LHCN-M2 (cell line): ENCODE measurements around the gene C1QL2. TPM values are rescaled to one million over a fixed set of nuclear protein-coding genes. Genes with fewer than 3 reads are reported as not detected.

Source experiments
- DNase-seq: peaks from one replicate; pipeline ENCODE4 v3.0.0-alpha.2; 2012; ENCODE audit warnings: low read depth
- total RNA-seq: library from RNA; depleted of rRNA; stranded (reverse); fragments of >200 nt; gene quantifications from 2 replicates; pipeline ENCODE4 v1.2.3, GENCODE V29; 2014

Gene C1QL2
- total RNA-seq, 1 experiment from 2014 or later, result not detected

DNA sequence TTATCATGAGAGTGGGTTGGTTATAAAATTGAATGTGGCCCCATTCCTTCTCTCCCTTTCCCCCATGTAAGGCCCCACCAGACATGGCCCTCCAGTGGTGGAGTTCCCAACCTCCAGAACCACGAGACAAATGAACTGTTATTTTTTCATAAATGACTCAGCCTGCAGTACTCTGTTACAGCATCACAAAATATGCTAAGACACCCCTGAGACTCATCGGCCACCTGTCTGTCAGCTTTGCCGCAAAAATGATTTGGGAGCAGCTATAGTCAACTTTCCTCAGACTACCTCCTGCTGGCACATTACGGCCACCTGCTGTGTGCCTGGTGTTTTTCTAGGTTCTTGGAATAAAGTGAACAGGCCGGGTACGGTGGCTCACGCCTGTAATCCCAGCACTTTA is 21.4 kb upstream of the C1QL2 start:
- DNase-seq, result peak; percentile 95

DNA sequence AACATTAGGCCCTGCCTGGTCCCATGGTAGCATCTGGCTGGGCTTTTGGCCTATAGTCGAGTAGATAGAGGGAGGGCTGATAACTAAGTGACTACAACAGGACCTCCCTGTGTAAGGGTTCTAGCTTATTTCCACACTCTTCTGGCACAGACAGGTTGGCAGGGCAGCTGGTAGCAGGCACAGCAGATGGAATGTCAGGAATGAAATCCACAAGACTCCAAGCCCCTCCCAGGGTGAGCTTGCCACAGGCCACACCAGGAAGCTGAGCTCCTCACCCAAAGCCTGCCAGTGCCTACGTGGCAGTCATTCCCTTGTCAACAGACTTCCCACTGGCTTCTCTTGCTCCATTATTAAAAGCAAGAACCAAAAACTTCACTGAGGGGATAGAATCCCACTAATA is 20.7 kb upstream of the C1QL2 start:
- peak; percentile 90 for DNase-seq

DNA sequence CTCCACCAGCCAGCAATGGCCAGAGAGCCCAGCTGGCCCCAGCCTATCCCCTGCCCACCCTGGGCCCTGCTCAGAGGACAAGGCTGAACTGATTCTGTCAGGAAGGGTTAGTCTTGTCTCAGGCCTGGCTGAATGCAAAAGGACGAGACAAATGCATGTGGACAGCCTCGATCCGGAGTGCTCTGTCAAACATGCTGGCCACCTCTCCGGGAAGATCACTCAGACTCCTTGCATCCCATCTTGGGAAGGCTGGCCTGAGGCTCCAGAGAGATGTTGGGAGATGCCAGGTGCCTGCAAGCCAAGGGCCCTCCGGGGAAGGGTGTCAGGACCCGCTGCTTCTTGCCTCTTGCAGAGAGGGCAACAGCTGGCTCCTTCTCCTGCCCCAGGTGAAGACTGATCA is 20.2 kb upstream of the C1QL2 start:
- DNase-seq, result no peak

DNA sequence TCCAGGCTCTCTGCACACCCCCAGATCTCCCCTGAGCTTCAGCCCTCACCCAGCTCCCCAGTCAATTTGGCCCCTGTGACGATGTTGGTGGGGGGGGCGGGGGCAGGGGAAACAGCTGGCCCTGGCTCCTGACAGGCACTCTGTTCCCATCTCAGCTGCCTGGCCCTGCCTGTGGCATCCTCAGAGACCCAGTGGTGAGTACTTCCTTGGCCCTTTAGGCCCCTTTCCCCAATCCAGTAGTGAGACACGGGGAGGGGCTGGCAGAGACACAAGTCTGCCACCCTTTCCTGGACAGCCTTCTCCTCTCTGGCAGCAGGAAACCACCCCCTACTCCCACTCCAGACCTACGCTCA is 19.3 kb upstream of the C1QL2 start:
- no peak for DNase-seq

DNA sequence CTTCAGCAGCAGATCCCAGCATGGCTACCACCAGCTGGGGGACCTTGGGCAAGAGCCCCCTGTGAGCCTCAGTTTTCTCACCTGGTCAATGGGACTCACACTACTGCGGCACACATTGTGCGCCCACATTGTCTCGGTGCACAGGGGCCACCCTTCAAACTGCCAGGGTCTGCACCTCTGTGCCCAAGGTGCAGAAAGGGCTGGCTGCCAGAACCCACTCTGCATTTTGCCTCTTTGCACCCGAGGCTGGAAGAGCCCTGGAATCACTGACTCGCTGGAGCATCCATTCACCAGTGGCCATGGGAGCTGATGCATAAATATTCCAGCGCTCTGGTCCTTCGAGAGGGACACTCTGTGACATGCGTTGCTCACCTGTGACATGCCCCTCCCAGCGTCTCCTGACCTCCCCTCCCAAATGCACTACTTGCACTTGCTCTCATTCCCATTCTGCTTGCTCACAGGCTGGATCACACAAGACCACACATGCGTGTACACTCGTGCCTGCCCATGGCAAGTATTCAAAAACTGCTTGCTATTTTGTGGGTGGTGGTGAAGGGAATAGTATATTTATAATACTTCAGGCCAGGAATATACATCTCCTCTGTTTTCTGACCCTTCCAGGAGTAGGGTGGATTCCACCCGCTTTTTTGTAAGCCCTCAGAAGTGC is 18.8 kb upstream of the C1QL2 start:
- DNase-seq, result no peak

DNA sequence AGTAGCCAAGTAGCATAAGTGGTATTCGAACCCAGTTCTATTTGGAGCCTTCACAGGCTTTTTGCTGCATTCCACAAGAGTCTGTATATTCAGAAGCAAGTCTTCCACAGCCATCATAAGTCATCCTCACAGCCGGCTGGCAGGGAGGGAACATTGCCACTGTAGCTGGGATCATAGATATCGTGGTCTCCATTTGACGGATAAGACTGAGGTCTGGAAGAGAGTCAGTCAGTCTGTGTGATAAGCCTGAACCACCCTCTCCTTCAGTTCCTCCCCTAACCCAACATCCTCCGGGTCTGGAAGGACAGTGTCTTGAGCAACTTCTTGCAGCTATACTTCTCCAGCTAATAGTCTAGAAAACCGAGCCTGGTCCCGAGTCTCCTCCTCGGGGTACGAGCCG is 17.0 kb upstream of the C1QL2 start:
- DNase-seq, result no peak

DNA sequence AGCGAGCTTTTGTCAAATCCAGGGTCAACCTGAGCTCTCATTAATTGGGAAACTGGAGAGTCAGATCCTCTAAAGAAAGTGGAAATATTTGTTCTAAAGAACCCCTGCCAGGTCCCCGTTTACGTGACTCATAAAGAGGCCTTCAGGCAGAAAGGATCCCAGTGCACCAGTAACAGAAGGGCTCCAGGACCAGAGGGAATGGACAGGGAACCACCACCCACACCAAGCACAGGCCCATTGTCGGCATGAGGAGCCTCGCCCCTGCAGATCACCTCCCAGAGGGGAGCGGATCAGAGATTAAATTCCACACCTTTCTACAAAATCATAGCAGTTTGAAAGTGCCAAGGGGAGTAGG is 16.4 kb upstream of the C1QL2 start:
- DNase-seq, result no peak

DNA sequence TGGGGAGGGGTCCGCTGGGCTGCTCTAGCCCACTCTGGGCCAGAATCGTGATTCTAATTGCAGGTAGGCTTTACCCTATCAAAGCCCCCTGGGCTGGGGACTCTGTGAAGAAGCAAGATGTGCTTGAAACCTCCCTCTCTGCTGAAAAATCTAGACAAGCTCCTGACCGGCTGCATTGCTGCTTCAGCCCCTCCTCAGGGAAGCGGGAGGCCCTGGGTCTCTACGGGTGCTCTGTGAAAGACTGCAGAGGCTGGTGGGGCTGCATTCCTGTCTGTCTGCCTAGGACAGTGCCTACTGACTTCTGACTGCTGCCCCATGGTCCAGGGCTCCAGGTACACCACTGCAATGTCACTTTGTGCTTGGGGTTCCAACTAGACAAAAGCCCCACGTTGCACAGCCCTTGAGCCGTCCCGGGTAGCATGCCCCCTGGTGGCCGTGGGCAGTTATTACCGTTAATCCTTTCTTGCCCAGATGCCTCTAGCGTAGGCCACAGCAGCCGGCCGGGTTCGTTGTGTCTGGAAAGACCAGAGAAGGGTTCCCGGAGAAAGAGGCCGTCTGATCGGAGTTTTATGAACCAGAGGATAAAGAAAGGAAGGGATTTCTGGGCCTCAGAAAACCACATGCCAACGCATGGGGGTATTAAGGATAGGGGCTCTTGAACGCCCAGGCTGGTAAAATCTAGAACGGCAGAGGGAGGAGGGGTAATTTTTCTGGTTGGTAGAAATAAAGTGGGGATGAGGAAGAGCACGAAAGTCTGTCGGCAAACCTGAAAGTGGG is 15.9 kb upstream of the C1QL2 start:
- DNase-seq, result peak; percentile 27

DNA sequence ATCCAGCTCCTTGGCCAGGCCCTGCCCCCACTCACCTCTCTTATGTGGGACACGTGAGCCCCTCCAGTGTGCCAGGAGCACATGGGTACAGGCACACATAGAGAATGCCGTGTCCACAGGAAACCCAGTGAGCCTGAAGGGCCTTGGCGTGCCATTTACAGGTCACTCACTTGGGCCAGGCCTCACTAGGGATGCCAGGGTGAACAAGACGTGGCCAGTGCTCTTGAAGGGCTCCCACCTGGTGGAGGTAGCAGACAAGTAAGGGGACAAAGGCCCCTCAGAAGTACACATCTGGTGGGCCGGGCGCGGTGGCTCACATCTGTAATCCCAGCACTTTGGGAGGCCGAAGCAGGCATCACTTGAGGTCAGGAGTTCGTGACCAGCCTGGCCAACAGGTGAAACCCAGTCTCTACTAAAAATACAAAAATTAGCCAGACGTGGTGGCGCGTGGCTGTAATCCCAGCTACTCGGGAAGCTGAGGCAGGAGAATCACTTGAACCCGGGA is 15.1 kb upstream of the C1QL2 start:
- DNase-seq, result no peak

DNA sequence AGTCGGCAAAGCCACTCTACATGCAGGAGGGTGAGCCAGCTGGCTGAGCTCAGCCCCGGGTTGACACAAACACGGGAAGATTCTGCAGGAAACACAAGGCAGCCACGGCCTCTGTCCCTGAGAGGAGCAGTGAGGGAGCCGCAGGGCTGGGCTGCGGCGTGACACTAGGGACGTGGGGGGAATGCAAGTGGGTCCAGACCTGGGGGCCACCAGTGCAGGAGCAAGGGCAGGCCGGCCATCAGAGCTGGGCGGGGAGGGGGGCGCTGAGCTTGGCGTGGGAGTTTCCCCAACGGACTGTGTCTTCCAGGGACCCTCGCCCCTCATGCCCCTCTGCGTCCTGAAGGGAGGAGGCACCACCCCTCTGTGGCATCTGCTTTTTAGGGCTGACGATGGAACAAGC is 12.0 kb upstream of the C1QL2 start:
- DNase-seq, result no peak

DNA sequence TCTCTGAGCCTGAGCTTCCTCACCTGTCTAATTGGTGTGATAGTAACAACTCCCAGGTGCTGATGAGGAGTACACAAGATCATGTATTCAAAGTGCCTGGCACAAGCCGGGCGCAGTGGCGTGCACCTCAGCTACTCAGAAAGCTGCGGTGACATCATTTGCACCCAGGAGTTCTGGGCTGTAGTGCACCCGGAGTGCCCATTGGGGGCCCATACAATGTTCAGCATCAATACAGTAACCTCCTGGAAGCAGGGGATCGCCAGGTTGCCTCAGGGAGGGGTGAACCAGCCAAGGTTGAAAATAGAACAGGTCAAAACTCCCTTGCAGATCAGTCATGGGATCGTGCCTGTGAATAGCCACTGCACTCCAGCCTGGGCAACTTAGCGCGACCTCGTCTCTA is 11.2 kb upstream of the C1QL2 start:
- no peak for DNase-seq

DNA sequence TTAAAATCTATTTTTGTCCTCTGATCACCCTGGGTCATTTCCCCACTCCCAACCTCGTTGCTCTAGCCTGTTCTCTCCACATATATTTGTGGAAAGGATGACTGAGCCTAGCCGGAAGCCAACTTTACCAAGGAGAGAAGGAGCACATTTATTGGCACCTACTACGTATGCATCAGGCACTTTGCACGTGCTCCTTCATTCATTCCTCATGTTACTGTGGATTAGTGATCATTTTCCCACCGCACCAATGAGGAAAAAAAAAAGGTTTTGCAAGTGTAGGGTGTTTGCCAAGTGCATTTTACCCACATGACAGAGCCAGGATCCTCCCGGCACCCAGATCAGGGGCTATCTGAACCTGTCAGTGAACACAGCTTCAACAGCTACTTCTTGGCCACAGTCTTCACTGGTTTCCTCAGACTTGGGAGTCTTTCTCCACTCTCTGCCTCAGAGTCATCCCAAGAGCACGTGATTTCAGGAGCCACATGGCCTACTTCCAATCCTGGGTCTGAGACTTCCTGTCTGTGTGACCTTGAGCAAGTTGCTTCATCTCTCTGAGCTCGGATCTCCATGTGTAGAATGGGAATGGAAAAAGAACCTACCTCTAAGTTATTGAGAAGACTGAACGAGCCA is 1.9 kb upstream of the C1QL2 start:
- no peak for DNase-seq

DNA sequence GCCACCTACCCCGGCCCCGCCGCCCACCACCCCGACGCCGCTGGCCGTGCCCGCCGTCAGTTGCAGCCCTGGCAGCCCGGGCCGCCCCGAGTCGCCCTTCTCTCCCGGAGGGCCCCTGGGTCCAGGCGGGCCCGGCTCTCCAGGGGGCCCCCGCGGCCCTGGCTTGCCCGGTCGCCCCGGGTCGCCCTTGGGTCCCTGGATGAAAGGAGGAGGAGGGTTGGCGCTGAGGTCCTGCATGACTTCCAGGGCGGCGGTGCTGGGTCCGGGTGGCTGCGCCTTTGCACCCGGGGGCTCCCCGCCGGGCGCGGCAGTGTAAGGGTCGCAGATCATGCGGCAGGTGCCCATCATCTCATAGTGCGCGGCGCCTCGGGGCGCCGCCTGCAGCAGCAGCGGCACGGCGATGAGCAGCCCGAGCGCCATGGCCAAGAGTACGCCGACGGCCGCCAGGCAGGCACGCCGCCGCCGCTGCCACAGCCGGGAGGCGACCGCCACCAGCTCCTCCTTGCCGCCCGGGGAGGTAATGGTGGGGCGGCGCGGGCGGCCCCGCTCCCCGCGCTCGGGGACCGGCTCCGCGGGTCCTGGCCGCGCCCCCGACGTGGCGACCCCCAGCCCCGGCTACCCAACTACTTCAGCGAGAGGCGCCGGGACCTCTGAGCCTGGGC is 570 bp downstream of the C1QL2 start:
- DNase-seq, result no peak

DNA sequence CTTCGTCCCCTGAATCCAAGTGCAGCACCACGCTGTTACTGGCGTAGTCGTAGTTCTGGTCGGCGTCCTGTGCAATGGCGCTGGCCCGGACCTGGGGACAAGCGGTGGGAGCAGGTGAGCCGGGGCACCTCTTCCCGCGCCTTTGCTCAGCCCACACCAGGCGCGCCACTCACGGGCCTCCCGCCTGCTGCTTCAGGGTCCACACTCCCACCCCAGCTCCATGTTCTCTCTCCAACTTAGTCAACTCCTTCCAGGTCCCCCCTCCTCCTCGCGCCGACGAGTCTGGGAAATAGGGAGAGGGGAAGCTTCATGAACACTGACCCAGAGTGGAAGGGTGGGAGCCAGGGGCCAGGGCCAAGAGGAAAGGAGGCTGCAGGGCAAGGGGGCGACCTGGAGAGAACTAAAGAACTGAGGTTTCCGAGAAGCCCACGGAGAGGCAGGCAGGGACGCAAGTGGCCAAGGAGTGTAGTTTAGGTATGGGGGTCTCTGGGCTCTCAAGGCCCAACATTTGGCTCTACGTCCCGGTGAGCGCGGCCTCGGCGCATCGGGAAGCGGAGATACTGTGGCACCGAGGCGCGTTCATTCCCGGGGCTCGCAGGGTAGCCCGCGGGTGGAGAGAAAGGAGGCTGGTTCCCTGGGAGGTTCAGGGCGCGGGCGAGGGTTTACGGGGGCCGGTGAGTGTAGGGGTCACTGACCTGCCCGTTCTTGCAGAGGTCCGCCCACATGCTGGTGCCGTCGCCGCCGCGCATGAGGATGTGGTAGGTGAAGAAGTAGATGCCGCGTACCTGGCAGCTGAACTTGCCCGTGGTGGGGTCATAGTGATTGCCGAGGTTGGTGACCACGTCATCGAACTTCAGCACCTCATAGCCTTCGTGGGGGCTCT is 1.4 kb downstream of the C1QL2 start:
- DNase-seq, result no peak

DNA sequence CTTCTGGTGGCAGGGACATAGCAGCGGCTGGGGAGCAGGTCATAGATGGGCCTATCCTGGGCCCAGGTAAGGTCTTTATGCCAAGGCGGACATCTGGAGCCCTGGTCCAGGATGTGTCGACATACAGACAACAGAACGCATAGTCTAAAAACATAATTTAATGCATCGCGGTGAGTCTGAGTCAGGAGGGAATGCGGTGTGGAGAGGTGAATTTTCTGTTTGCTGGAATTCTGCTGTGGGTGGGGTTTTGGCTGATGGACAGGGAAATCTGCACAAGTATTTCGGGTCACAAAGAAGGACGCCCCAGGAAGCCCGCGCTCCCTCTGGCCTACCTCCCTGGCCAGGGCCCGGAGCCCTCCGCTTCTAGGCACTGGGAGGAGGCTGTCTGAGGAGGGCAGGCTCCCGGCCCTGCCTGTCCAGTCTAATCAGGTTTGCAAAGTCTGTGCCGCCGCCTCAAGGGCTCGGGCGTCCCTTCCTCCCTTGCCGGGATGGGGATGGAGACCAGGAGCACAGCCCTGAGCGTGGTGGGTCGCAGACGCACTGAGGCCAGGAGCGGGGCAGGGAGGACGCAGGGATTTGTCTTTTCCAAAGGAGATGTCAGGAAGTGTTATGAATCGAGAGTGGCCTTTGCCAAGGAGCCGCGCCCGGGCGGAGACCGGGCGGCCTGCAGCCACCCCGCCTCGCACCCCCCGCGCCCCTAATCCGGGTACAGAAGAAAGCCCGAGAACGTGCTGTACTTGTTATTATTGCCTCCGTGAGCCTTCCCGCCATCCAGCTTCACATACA is 2.3 kb downstream of the C1QL2 start:
- no peak for DNase-seq

DNA sequence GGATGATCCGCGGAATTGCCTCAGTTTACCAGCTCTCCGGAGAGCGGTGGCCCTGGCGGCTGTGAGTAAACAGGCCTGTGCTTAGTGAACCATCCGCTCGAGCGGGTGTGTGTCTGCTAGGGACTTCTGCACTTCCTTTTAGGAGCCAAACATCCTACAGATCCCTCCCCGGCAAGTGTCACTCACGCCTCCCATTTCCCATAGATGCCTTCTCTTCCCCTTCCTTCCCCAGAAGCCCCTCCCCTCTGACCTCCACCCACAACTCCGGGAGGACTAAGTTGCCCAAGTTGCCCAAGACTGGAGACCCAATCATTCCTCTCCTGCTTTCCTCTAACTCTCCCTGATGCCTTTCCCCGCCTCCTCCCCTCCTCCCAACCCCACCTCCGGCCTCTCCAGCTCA is 2.9 kb downstream of the C1QL2 start:
- DNase-seq, result no peak

DNA sequence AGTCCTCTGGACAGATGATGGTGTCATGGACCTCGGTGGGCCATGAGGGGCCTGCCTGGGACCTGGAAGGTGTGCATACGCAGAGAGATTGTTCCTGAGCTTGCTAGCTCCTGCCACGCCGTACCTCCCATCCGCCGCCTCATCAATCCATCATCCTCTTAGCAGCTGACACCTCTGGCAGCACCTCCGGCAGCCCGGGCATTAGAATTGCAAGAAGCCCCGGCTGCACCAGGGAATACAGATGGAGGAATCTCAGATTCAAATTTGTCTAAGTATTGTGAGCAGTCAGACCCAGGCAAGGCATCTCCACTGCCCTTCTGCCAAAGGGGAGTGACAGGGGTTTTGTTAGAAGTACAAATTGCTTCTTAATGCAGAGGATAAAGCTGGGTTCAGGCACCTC is 4.5 kb downstream of the C1QL2 start:
- DNase-seq, result no peak

DNA sequence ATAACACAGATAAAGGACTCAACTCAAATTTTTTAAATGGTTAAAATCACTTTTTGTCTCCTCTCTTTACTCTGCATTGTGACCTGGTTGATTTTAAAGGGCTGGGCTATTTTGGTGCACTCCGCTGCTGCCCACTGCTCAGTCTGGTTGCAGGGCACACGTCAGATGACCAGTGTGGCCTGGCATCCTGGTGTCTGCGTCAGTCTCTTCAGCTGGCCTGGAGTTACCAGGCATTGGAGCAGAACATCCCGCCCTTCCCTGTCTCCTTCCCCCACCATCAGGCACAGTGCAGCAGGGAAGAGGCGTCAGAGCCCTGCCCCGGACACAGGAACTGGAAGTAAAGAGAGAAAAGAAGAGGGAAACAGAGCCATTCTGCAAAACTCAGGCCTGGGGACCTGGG is 8.9 kb downstream of the C1QL2 start:
- no peak for DNase-seq

DNA sequence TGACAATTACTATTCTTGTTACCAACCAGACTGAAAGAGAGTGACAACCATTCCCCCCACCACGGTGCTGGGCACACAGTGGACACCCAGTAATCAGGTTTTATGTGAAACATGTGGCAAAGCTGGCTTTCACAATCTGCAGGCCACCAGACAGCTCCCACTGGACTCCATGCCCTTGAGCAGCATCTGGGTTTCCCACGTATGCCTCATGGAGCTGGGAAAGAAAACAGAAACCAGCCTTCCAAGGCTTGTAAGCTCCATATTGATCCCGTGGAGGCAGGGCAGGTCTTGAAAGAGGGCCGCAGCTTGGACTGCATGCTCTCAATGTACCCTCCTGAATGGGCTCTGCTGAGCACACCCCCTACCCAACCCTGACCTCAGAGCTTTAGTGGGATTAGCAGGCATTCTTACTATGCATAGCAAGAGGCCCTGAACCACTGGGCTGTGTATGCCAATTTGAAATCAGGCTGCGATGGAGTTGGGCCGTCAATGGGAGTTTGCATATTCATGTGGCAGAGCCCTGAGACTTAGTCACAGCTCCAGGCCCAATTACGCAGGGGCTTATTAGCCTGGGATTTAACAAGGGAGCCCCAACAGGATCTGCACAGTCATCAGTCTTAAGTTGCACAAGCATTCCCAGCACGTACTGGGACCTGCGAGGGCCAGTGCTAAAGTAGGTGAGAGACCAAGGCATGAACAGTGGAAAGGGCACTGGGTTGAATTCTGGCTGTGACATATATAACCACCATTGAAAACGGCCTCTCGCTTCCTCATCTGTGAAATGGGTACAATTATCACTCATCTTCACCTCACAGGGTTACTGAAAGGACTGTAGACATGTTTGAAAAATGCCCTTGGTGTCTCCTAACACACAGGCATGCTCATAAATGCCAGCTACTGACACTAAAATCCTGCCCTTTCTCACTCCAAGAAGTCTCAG is 10.5 kb downstream of the C1QL2 start:
- DNase-seq, result no peak
